Muscle layer of colon (tissue), 2 donors: ENCODE data around the gene PPP1R14B.

Source experiments
- H3K27ac ChIP-seq: one replicate; pipeline ENCODE4 v1.7.0; 2013; ENCODE audit warnings: low read depth, mild to moderate bottlenecking, low read length, moderate library complexity
- H3K27me3 ChIP-seq, 2 donors: one replicate each; pipeline ENCODE4 v1.7.0; 2013; ENCODE audit warnings: low read length in 2 of 2, mild to moderate bottlenecking in 2 of 2; ENCODE audit not compliant: insufficient read depth in 2 of 2, control insufficient read depth in 1 of 2
- H3K36me3 ChIP-seq: one replicate; pipeline ENCODE4 v1.7.0; 2013; ENCODE audit warnings: mild to moderate bottlenecking, low read length; ENCODE audit not compliant: insufficient read depth
- H3K4me1 ChIP-seq: one replicate; pipeline ENCODE4 v1.7.0; 2013; ENCODE audit warnings: mild to moderate bottlenecking, low read length; ENCODE audit not compliant: insufficient read depth
- H3K4me3 ChIP-seq, 2 donors: one replicate each; pipeline ENCODE4 v1.7.0; 2013; ENCODE audit warnings: low read length in 2 of 2, low read depth in 1 of 2, mild to moderate bottlenecking in 1 of 2, moderate library complexity in 1 of 2
- H3K9ac ChIP-seq: one replicate; pipeline ENCODE4 v1.7.0; 2013; ENCODE audit warnings: low read length
- H3K9me3 ChIP-seq: one replicate; pipeline ENCODE4 v1.7.0; 2013; ENCODE audit warnings: mild to moderate bottlenecking, low read length
- donor health status: abdominal sarcoma.
- donor health status: Adenocarcinoma of cecum.

The PPP1R14B gene

DNA sequence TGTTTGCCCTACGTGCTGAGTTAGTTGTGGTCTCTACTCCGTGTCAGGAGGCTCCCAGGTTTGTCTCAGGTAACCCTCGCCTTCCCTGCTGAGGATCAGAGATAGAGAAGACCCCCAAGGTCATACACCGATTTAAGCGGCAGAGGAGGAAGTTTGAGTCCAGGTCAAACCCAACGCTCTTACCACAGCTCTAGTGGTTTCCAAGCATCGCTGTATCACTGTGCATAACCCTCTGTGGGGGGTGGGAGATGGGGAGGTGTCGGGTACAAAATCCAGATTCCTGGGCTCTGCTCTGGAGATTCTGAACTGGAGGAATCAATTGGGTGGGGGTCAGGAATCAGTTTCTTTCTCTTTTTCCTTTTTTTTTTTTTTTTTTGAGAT lies 15.8 kb downstream of the PPP1R14B start:
- peak overlapping the region; percentile 95 for H3K27ac ChIP-seq
- H3K4me1 ChIP-seq, result peaks cover 62% of the 10 kb centered on the region
- H3K9me3 ChIP-seq, result no peaks in the 10 kb centered on the region
- no peaks in the 10 kb centered on the region for H3K27me3 ChIP-seq
- H3K4me3 ChIP-seq, result peak overlapping the region; percentile 71 to 80
- H3K36me3 ChIP-seq, result no peaks in the 10 kb centered on the region
- peak overlapping the region; percentile 74 for H3K9ac ChIP-seq

DNA sequence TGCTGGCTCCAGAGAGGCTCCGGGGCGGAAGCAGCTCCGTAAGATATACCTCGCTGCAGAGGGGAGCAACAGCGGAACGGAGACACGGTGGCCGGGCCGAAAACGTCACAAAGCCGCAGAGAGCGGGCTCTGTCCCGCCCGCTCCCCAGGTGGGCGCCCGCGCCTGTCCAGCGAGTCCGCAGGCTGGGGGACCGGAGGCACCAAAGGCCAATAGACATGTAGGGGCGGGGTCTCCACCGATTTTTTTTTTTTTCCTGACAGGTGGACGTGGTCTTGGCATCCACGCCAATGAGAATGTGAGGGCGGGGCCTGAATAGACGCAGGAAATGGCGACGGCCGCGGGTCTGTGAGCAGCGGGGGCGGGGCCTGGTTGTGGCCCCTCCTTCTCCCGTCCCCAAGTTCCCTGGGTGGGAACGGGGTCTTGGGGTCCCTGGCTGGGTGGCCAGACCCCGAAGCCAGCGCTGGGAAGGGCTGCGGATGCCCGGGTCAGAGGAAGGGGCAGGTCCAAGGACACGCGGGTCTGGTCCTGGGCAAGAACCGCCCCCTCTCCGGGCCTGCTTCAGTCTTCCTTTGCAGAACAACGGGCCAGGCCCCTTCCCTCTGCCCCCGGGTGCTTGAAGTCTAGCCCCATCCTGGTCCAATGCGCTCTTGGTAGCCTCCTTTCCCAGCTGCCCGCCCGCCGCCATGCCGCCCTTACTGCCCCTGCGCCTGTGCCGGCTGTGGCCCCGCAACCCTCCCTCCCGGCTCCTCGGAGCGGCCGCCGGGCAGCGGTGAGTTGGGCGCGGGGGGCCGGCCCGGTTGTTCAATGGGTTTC lies 16.4 kb downstream of the PPP1R14B start, which contains the start of gene DNAJC4:
Gene DNAJC4 (plus strand): TSS at position 378 of the 814 bp plus-strand sequence. CDS start 307 bp downstream, at position 685.
- H3K27me3 ChIP-seq, result no peaks in the 10 kb centered on the region
- peak within 1 kb of the TSS; percentile 95 for H3K27ac ChIP-seq
- H3K9me3 ChIP-seq, result no peaks in the 10 kb centered on the region
- peak within 1 kb of the TSS; percentile 71 to 80 for H3K4me3 ChIP-seq
- peak within 1 kb of the TSS; percentile 74 for H3K9ac ChIP-seq
- peaks cover 59% of the 10 kb centered on the region for H3K4me1 ChIP-seq
- H3K36me3 ChIP-seq, result no peaks in the 10 kb centered on the region

DNA sequence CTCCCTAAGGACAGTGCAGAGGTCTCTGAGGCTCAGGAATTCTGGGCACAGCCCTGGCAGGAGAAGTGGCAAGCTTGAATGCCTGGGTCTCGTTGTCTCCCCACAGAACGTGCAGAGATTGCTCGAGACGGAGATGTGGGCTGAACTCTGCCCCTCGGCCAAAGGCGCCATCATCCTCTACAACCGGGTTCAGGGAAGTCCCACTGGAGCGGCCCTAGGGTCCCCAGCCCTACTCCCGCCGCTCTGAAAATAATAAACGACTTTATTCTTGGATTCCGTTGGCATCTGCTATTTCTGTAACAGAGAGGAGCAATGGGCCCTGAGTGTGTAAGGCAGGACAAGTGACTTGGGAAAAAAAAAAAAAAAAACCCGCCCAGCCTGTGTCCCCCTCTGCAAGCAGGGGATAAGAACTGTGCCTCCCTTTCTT lies 17.0 kb downstream of the PPP1R14B start:
- Histone ChIP-seq H3K27me3 (no peaks in the 10 kb centered on the region), H3K9me3 (no peaks in the 10 kb centered on the region), H3K4me3 (peak overlapping the region; percentile 71 to 80), H3K4me1 (peaks cover 60% of the 10 kb centered on the region), H3K9ac (peak overlapping the region; percentile 74), H3K36me3 (no peaks in the 10 kb centered on the region), H3K27ac (peak overlapping the region; percentile 95)

DNA sequence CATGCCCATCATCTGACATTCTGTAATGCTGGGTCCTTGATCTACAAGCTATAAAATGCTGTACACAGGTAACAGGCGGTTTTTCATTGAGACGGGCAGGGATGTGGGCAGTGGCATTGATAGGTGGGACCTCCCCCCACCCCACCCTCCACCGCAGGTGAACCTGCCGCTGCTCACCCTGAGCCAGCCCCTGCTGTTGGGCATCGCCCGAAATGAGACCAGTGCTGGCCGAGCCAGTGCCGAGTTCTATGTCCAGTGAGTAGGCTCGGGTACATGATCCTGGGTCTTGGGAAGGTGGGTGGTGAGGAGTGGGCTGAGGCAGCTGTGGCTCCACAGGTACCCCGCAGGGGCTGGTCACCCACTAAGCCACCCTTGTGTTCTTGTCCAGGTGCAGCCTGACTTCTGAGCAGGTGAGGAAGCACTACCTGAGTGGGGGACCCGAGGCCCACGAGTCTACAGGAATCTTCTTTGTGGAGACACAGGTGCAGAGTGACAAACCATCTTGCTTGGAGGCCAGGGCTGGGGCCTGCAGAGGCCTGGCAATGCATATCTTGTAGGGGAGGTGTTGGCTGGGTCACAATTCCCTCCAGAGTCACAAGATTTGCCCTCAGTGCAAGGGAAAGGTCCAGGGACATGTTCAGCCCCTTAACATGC lies 17.5 kb downstream of the PPP1R14B start:
- Histone ChIP-seq H3K4me1 (peaks cover 60% of the 10 kb centered on the region), H3K27ac (peak overlapping the region; percentile 95), H3K36me3 (no peaks in the 10 kb centered on the region), H3K4me3 (peak overlapping the region in 1 of 2 donors; percentile 80), H3K9me3 (no peaks in the 10 kb centered on the region), H3K27me3 (no peaks in the 10 kb centered on the region), H3K9ac (peak overlapping the region; percentile 74)

DNA sequence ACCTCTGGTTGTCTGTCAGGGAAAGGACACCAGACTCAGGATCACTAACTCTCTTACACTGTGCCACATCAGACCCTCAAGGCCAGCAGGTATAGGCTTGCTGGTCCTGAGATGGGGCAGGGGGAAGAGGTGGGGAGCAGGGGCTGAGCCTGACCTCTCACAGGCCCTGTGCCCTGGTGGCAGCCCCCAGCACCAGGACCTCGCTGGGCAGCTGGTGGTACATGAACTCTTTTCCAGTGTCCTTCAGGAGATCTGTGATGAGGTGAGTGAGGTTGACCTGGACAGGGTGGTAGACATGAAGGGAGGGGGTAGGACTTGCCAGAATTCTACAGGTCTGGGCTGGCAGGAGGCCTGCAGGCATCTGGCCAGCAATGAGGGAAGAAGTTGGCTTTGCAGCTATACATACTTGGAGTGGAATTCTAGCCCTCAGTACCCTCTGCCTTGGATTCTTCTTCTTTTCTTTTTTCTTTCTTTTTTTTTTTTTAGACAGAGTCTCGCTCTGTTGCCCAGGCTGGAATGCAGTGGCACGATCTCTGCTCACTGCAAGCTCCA lies 19.3 kb downstream of the PPP1R14B start:
- Histone ChIP-seq H3K9me3 (no peaks in the 10 kb centered on the region), H3K4me1 (peaks cover 46% of the 10 kb centered on the region), H3K4me3 (peak overlapping the region in 1 of 2 donors; percentile 89), H3K36me3 (no peaks in the 10 kb centered on the region), H3K27me3 (no peaks in the 10 kb centered on the region), H3K9ac (peak overlapping the region; percentile 82), H3K27ac (peak overlapping the region; percentile 86)

DNA sequence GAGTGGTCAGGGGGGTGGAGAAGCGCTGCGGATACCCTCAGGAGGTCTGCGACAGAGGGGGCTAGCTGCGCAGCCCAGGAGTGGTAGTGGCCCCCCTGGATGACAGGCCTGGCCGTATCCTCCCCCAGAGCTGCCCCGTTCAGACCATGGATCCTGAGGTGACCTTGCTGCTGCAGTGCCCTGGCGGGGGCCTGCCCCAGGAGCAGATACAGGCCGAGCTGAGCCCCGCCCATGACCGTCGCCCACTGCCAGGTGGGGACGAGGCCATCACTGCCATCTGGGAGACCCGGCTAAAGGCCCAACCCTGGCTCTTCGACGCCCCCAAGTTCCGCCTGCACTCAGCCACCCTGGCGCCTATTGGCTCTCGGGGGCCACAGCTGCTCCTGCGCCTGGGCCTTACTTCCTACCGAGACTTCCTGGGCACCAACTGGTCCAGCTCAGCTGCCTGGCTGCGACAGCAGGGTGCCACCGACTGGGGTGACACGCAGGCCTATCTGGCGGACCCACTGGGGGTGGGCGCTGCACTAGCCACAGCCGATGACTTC lies 20.2 kb downstream of the PPP1R14B start:
- peak overlapping the region; percentile 71 to 89 for H3K4me3 ChIP-seq
- peak overlapping the region; percentile 86 for H3K27ac ChIP-seq
- peaks cover 37% of the 10 kb centered on the region for H3K4me1 ChIP-seq
- H3K36me3 ChIP-seq, result no peaks in the 10 kb centered on the region
- H3K9ac ChIP-seq, result peak overlapping the region; percentile 82
- no peaks in the 10 kb centered on the region for H3K9me3 ChIP-seq
- no peaks in the 10 kb centered on the region for H3K27me3 ChIP-seq

DNA sequence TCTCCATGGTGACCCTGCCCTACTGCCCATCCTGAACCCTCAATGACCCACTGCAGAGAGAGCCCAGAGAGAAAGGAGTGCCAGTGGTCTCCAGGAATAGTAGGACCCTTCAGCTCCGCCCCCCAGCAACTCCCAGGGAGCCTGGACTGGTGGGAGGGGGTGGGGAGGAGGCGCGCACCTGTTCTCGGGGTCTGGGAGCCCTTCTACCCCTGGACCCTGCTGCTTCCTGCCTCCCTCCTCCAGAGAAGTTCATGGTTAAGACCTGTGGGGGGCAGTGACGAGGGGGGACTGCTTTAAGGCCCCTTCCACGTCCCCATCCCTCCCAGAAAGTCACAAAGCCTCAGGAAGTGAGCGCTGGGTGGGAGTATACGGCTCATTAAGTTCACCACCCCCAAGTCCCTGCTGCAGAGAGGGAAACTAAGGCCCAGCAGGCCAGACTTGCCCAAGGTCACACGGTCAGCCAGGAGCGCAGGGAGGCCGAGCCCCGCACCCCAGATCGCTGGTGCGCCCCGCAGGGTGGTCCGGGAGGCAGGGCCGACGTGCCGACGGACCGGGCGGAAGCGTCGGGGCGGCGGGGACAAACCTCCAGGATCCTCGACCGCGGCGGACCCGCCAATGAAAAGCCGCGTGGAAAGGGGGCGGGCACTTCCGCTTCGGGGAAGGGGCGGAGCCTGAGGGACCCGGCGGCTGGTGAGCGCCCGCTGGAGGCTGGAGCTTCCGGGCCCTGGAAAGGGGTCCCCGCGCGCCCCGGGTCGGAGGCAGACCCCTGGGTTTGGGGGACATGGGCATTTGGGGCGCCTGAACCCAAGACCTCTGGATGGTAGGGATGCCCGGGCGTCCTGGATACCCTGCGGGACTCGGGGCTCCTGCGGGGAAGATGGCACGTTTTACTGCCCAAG lies 20.9 kb downstream of the PPP1R14B start, which contains the start of the genes NUDT22 and TRPT1:
Gene NUDT22 (plus strand): TSS at position 667 of the 899 bp plus-strand sequence. CDS start 379 bp downstream, outside the sequence.
Gene TRPT1 (minus strand): TSS at position 579 of the 899 bp plus-strand sequence. CDS start 326 bp downstream, at position 253.
- Histone ChIP-seq H3K9me3 (no peaks in the 10 kb centered on the region), H3K27me3 (no peaks in the 10 kb centered on the region), H3K9ac (peak within 1 kb of the TSS; percentile 82), H3K4me1 (peaks cover 30% of the 10 kb centered on the region), H3K36me3 (no peaks in the 10 kb centered on the region), H3K27ac (peak within 1 kb of the TSS; percentile 86), H3K4me3 (peak within 1 kb of the TSS; percentile 71 to 89)

DNA sequence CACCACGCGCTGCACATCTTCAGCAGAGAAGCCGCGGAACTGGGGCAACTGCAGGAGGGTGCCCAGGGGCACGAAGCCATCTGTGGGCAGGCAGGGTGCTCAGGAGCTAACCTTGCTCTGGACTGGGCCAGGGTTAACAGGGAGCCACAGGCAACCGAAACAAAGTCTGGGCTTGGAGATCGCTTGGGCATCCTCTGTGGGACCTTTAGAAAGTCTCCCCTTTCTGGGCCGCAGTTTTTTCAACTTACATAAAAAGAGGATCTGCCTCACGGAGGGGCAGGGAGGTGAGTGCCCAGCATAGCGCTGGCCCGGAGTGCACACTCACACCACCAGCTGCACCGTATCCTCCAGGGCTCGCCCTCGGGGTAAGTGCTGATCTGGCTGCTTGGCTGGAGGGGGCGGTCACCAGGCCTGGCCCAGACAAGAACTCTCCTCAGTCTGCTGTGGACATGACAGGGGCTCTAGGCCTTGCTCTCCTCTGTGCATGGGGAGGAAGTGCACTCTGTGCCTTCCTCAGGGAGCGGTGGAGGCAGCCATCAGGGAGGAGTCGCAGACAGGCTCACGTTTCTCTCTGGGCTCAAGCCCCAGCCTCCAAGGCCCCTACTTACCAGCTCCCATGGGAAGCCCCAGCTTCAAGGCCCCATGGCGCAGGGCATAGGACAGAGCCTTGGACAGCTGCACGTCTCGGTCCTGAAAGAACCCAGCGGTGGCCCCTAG lies 21.7 kb downstream of the PPP1R14B start:
- Histone ChIP-seq H3K9me3 (no peaks in the 10 kb centered on the region), H3K9ac (peak overlapping the region; percentile 82), H3K4me3 (peak overlapping the region; percentile 71 to 89), H3K4me1 (peaks cover 29% of the 10 kb centered on the region), H3K36me3 (no peaks in the 10 kb centered on the region), H3K27me3 (no peaks in the 10 kb centered on the region), H3K27ac (peak overlapping the region; percentile 86)

DNA sequence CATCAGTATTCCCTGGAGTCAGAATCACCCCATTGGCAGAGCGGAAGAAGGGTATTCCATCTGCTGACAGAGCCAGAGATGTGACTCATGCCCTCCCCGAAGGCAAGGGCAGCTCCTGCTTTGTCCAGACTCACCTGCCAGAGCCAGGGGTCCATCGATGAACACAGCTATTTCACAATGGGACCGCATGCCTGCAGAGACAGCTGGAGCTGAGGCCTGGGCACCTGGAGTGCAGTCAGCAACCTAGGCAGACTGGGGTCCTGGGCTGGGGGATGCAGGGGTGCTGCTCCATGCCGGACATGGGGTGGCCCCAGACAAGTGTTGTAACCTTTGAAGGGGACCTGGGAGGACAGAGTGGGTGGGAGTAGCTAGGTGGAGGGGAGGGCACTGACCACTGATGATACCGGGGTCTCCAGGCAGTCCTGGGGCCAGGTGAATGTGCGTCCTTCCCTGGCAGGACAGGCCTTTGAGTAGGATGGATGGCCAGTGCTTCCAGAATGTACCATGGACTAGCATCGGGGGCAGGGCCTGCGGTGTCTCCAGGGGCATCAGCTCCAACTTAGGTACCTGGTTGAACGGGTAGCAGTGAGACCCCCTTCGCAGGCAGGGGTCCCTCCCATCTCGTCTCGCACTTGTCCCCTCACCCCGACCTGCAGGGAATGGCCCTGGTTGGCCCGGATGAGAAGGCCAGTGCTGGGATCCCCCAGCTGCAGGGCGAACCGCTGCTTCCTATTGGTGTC lies 22.4 kb downstream of the PPP1R14B start:
- H3K27me3 ChIP-seq, result no peaks in the 10 kb centered on the region
- H3K9ac ChIP-seq, result no peak overlapping the region
- H3K4me1 ChIP-seq, result peaks cover 24% of the 10 kb centered on the region
- no peak overlapping the region for H3K27ac ChIP-seq
- H3K36me3 ChIP-seq, result no peaks in the 10 kb centered on the region
- H3K9me3 ChIP-seq, result no peaks in the 10 kb centered on the region
- no peak overlapping the region for H3K4me3 ChIP-seq
